Loucy (cell line): ENCODE measurements around the gene CACNA1H.
"Not testable (repeated sequence)": the region's sequence is repeated elsewhere in the genome, so short reads cannot be mapped to it uniquely, and the experiment has no call there.

Experiments
- CTCF ChIP-seq: fragments of 200-600 bp; sonication (generic); conservative IDR thresholded peaks from 2 replicates; pipeline ENCODE4 v1.5.1; 2014; ENCODE audit warnings: mild to moderate bottlenecking, antibody characterized with exemption, low read length
- EZH2phosphoT487 ChIP-seq: fragments of 200-600 bp; IDR thresholded peaks from 2 replicates; pipeline ENCODE4 v1.6.1; 2018; ENCODE audit warnings: antibody characterized with exemption, mild to moderate bottlenecking, moderate library complexity, borderline replicate concordance

GRCh38 chr16:1226692-1227091 lies 73.8 kb downstream of the CACNA1H start:
- TF ChIP-seq CTCF, EZH2phosphoT487: not testable (repeated sequence)
